GM19239 (cell line): ENCODE results near the gene SYNE1.
"Not testable (repeated sequence)": the region's sequence is repeated elsewhere in the genome, so short reads cannot be mapped to it uniquely, and the experiment has no call there.

ENCODE experiments used
- DNase-seq: peaks from one replicate; pipeline ENCODE4 v3.0.0; 2011; ENCODE audit warnings: low spot score; ENCODE audit not compliant: insufficient read length
- FAIRE-seq: peaks from 2 replicates; lab custom pipeline; 2011; peaks lifted over from hg19 to GRCh38; lab: Jason Lieb, UNC

Gene SYNE1

GRCh38 chr6:152637296-152638047, at the start of gene SYNE1:
Gene SYNE1 (minus strand): TSS chr6:152637362. CDS start chr6:152628331, 9,031 bp downstream.
- no peak for DNase-seq
- no peak for FAIRE-seq

GRCh38 chr6:152685819-152686218, 48.7 kb upstream of the SYNE1 start:
- DNase-seq (no peak), FAIRE-seq (no peak)

GRCh38 chr6:152682935-152683334, 45.8 kb upstream of the SYNE1 start:
- not testable (repeated sequence) for FAIRE-seq, DNase-seq

GRCh38 chr6:152682141-152682540, 45.0 kb upstream of the SYNE1 start:
- DNase-seq: no peak
- no peak for FAIRE-seq

- DNase-seq (no peak), FAIRE-seq (no peak)
Measured at GRCh38 chr6:152680879-152681517, 43.8 kb upstream of the SYNE1 start.

- FAIRE-seq (no peak), DNase-seq (no peak)
Measured at GRCh38 chr6:152680151-152680550, 43.0 kb upstream of the SYNE1 start.

- no peak for DNase-seq
- FAIRE-seq: no peak
Measured at GRCh38 chr6:152673236-152673635, 36.1 kb upstream of the SYNE1 start.

- FAIRE-seq (no peak), DNase-seq (no peak)
Measured at GRCh38 chr6:152671171-152671570, 34.0 kb upstream of the SYNE1 start.

GRCh38 chr6:152669895-152670294, 32.7 kb upstream of the SYNE1 start:
- no peak for FAIRE-seq
- no peak for DNase-seq

- FAIRE-seq (no peak), DNase-seq (no peak)
Measured at GRCh38 chr6:152661776-152662175, 24.6 kb upstream of the SYNE1 start.

GRCh38 chr6:152651986-152652385, 14.8 kb upstream of the SYNE1 start:
- no peak for FAIRE-seq
- DNase-seq: no peak

- DNase-seq: no peak
- FAIRE-seq: no peak
Measured at GRCh38 chr6:152648105-152648504, 10.9 kb upstream of the SYNE1 start.

- not testable (repeated sequence) for DNase-seq, FAIRE-seq
Measured at GRCh38 chr6:152646732-152647131, 9.6 kb upstream of the SYNE1 start.

GRCh38 chr6:152642578-152643375, 5.6 kb upstream of the SYNE1 start:
- FAIRE-seq (peak; percentile 37), DNase-seq (no peak)

GRCh38 chr6:152636609-152637295, 410 bp downstream of the SYNE1 start:
- no peak for DNase-seq
- FAIRE-seq: no peak

- no peak for FAIRE-seq
Measured at GRCh38 chr6:152636021-152636608, 1.0 kb downstream of the SYNE1 start.

GRCh38 chr6:152634773-152635172, 2.4 kb downstream of the SYNE1 start:
- DNase-seq: no peak
- FAIRE-seq: no peak

More at GRCh38 chr6:152636021-152636608, 1.0 kb downstream of the SYNE1 start:
- DNase-seq: no peak

GRCh38 chr6:152632121-152632782, 4.9 kb downstream of the SYNE1 start:
- no peak for DNase-seq
- no peak for FAIRE-seq

- no peak for FAIRE-seq
- DNase-seq: no peak
Measured at GRCh38 chr6:152631376-152631775, 5.8 kb downstream of the SYNE1 start.
